Thymus (tissue), 11 donors: ENCODE measurements around the gene ETV2. TPM values are rescaled to one million over a fixed set of nuclear protein-coding genes. Genes with fewer than 3 reads are reported as not detected.
A peak's percentile ranks its signal among the peaks of the same experiment; 100 is the strongest.

ENCODE experiments used
- DNase-seq, 9 donors: peaks; one replicate each; pipeline ENCODE4 v3.0.0-alpha.2; 2013; ENCODE audit warnings: low spot score in 9 of 9, low read depth in 6 of 9, missing footprints in 1 of 9
- H3K27ac ChIP-seq, 2 donors: one replicate each; pipeline ENCODE4 v1.5.1; 2013; ENCODE audit warnings: control low read depth in 1 of 2, low read depth in 1 of 2, low read length in 1 of 2, mild to moderate bottlenecking in 1 of 2, moderate library complexity in 1 of 2
- H3K27me3 ChIP-seq, 2 donors: one replicate each; pipeline ENCODE4 v1.5.1; 2013; ENCODE audit warnings: low read length in 1 of 2; ENCODE audit not compliant: control insufficient read depth in 2 of 2, insufficient read depth in 1 of 2
- H3K36me3 ChIP-seq, 2 donors: one replicate each; pipeline ENCODE4 v1.5.1; 2013; ENCODE audit warnings: low read length in 1 of 2, mild to moderate bottlenecking in 1 of 2, moderate library complexity in 1 of 2; ENCODE audit not compliant: control insufficient read depth in 2 of 2, insufficient read depth in 2 of 2
- H3K4me1 ChIP-seq, 2 donors: one replicate each; pipeline ENCODE4 v1.5.1; 2013; ENCODE audit warnings: low read length in 2 of 2; ENCODE audit not compliant: control insufficient read depth in 2 of 2, insufficient read depth in 2 of 2
- H3K4me3 ChIP-seq, 2 donors: one replicate each; pipeline ENCODE4 v1.5.1; 2013; ENCODE audit warnings: low read length in 2 of 2, control low read depth in 1 of 2, mild to moderate bottlenecking in 1 of 2
- H3K9me3 ChIP-seq, 2 donors: one replicate each; pipeline ENCODE4 v1.5.1; 2013; ENCODE audit warnings: low read length in 1 of 2, mild to moderate bottlenecking in 1 of 2; ENCODE audit not compliant: control insufficient read depth in 2 of 2, insufficient read depth in 1 of 2
- WGBS: extraction: QIAGEN DNeasy Blood & Tissue Kit; methylation state at CpG from one replicate; pipeline ENCODE4 v1.1.7; 2013; 5-methylcytosine and 5-hydroxymethylcytosine counted together
- polyA plus RNA-seq: library from polyadenylated mRNA; stranded (reverse); fragments of 200-250 nt; gene quantifications from one replicate; pipeline ENCODE4 v1.2.3, GENCODE V29; 2013
- total RNA-seq: library from RNA; stranded (reverse); fragments of 120-200 nt; gene quantifications from one replicate; pipeline ENCODE4 v1.2.4, GENCODE V29; 2013
- donor health status: healthy.

Gene ETV2
- total and polyA plus RNA-seq, 2 donors = 0.76 to 1.5 TPM

GRCh38 chr19:35639321-35639639 lies 2.3 kb upstream of the ETV2 start:
- Histone ChIP-seq H3K4me1 (peaks cover 17 to 30% of the 10 kb centered on the region in 2 donors), H3K27me3 (peaks cover 0 to 13% of the 10 kb centered on the region in 2 donors), H3K4me3 (no peak overlapping the region), H3K36me3 (peaks cover 34 to 41% of the 10 kb centered on the region in 2 donors), H3K27ac (no peak overlapping the region), H3K9me3 (no peaks in the 10 kb centered on the region)
- no peak for DNase-seq
- 81% methylated on average over 6 of the region's 6 CpGs for WGBS

DNA sequence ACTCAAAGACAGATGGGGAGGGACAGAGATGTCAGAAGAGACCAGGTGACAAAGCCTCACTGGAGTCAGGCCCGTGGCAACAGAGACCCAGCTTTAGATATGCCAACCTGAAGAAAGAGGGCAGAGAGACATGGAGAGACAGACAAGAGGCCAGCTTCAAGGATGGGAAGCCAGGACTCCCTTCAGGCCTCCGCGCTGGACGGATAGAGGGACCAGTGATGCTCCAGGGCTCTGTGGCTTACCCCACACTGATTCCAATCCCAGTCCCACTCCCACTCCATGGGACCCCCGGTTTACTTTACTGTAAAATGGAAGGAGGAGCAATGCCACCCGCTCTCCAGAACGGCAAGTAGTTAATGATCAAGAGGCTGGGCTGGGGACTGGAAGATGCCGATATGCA lies 1.7 kb upstream of the ETV2 start:
- peaks cover 0 to 13% of the 10 kb centered on the region in 2 donors for H3K27me3 ChIP-seq
- peaks cover 21 to 36% of the 10 kb centered on the region in 2 donors for H3K4me1 ChIP-seq
- no peak overlapping the region for H3K27ac ChIP-seq
- no peaks in the 10 kb centered on the region for H3K9me3 ChIP-seq
- WGBS = 94% methylated on average over 8 of the region's 8 CpGs
- DNase-seq = no peak
- H3K4me3 ChIP-seq = no peak overlapping the region
- peaks cover 31 to 35% of the 10 kb centered on the region in 2 donors for H3K36me3 ChIP-seq

GRCh38 chr19:35642312-35642711 lies 767 bp downstream of the ETV2 start:
- no peak overlapping the region for H3K27ac ChIP-seq
- 92% methylated on average over 10 of the region's 10 CpGs for WGBS
- H3K36me3 ChIP-seq = peaks cover 11 to 13% of the 10 kb centered on the region in 2 donors
- H3K4me3 ChIP-seq = no peak overlapping the region
- no peak for DNase-seq
- no peaks in the 10 kb centered on the region for H3K9me3 ChIP-seq
- peaks cover 24 to 47% of the 10 kb centered on the region in 2 donors for H3K4me1 ChIP-seq
- peaks cover 0 to 13% of the 10 kb centered on the region in 2 donors for H3K27me3 ChIP-seq

GRCh38 chr19:35642798-35643254 lies 1.3 kb downstream of the ETV2 start:
- Histone ChIP-seq H3K27me3 (peaks cover 0 to 13% of the 10 kb centered on the region in 2 donors), H3K27ac (peak overlapping the region in 1 of 2 donors; percentile 94), H3K9me3 (no peaks in the 10 kb centered on the region), H3K4me3 (peak overlapping the region; percentile 57 to 82), H3K4me1 (peaks cover 24 to 51% of the 10 kb centered on the region in 2 donors), H3K36me3 (peaks cover 6 to 7% of the 10 kb centered on the region in 2 donors)
- WGBS = 52% methylated on average over 15 of the region's 15 CpGs
- DNase-seq = peak in 1 of 9 donors; percentile 8

DNA sequence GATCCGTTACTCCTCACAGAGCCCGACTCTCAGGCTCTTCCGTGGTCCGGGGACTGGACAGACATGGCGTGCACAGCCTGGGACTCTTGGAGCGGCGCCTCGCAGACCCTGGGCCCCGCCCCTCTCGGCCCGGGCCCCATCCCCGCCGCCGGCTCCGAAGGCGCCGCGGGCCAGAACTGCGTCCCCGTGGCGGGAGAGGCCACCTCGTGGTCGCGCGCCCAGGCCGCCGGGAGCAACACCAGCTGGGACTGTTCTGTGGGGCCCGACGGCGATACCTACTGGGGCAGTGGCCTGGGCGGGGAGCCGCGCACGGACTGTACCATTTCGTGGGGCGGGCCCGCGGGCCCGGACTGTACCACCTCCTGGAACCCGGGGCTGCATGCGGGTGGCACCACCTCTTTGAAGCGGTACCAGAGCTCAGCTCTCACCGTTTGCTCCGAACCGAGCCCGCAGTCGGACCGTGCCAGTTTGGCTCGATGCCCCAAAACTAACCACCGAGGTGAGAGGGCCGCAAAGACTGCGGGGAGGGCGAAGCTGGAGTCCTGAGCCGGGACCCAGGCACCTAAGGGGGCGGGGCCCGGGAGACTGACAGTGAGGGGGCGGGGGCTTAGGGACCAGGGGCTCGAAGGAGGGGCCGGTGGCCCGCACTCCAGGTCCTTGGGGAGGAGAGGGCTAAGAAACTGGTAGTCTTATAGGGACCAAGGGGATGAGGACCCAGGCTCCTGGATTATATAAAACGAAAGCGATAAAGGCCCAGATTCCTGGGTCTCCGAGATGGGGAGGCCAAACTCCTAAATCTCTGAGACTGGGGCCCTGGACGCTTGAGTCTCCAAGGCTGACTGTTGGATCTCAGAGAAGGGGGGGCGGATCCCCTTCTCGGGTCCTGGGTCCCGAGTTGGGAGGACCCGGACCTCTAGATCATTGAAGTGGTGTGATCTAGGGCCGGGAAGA lies 2.0 kb downstream of the ETV2 start:
- peak in 6 of 9 donors; percentile 71 to 89 (median 78) for DNase-seq
- Histone ChIP-seq H3K27me3 (peaks cover 0 to 13% of the 10 kb centered on the region in 2 donors), H3K9me3 (no peaks in the 10 kb centered on the region), H3K36me3 (peaks cover 0 to under 1% of the 10 kb centered on the region in 2 donors), H3K4me1 (peaks cover 24 to 51% of the 10 kb centered on the region in 2 donors), H3K4me3 (peak overlapping the region; percentile 57 to 82), H3K27ac (peak overlapping the region; percentile 86 to 94)
- under 1% methylated on average over 69 of the region's 69 CpGs for WGBS

DNA sequence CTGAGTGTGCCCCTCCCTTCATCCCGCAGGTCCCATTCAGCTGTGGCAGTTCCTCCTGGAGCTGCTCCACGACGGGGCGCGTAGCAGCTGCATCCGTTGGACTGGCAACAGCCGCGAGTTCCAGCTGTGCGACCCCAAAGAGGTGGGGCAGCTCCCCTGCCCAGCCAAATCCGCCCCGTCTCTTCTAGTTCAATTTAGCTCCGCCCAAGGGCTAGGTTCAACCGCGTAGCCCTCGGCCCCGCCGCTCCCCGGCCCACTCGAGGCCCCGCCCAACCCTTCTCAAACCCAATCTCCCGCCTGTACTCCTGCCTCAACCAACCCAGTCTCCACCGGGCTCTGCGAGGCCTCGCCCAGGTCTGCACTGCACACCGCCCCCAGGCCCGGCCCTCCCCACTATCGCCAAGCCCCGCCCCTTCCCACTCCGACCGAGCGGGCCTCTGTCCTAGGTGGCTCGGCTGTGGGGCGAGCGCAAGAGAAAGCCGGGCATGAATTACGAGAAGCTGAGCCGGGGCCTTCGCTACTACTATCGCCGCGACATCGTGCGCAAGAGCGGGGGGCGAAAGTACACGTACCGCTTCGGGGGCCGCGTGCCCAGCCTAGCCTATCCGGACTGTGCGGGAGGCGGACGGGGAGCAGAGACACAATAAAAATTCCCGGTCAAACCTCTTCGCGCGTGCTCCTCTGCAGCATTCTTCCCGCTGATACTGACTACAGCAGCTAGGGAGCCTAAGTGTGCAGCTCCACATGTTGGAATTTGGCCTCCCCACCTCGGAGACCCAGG lies 2.9 kb downstream of the ETV2 start:
- Histone ChIP-seq H3K36me3 (no peaks in the 10 kb centered on the region), H3K9me3 (no peaks in the 10 kb centered on the region), H3K27me3 (peaks cover 0 to 13% of the 10 kb centered on the region in 2 donors), H3K4me1 (peaks cover 32 to 58% of the 10 kb centered on the region in 2 donors), H3K27ac (peak overlapping the region; percentile 86 to 94), H3K4me3 (peak overlapping the region; percentile 57 to 82)
- 1% methylated on average over 60 of the region's 60 CpGs for WGBS
- peak in 6 of 9 donors; percentile 71 to 92 (median 84) for DNase-seq

- DNase-seq = peak in 6 of 9 donors; percentile 37 to 82 (median 70)
- peak overlapping the region; percentile 86 to 94 for H3K27ac ChIP-seq
- peaks cover 0 to 13% of the 10 kb centered on the region in 2 donors for H3K27me3 ChIP-seq
- H3K36me3 ChIP-seq = no peaks in the 10 kb centered on the region
- H3K4me3 ChIP-seq = peak overlapping the region; percentile 57 to 82
- peaks cover 32 to 58% of the 10 kb centered on the region in 2 donors for H3K4me1 ChIP-seq
- WGBS = 19% methylated on average over 20 of the region's 20 CpGs
- H3K9me3 ChIP-seq = no peaks in the 10 kb centered on the region
These were observed 3.6 kb downstream of the ETV2 start for GRCh38 chr19:35644987-35645679.

DNA sequence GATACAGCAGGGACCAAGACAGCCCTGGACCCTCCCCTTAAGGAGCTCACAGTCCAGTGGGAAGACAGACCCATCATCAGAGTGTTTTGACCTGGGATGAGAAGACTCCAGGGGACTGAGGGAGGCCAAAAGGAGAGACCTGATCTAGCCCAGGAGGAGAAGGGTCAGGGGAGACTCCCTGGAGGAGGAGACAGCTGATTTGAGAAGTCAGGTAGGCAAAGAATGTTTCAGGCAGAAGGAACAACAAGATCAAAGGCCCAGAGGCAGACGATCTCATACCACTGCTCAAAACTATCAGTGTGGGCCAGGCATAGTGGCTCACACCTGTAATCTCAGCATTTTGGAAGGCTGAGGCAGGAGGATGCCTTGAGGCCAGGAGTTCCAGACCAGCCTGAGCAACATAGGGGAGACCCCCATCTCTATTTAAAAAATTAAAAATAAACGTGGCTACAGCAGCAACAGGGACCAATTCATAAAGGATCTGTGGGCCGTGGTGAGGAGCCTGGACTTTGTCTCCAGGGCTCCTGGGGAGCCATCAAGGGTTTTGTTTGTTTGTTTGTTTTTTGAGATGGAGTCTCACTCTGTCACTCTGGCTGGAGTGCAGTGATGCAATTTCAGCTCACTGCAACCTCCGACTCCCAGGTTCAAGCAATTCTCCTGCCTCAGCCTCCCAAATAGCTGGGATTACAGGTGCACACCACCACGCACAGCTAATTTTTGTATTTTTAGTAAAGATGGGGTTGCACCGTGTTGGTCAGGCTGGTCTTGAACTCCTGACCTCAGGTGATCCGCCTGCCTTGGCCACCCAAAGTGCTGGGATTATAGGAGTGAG lies 4.4 kb downstream of the ETV2 start:
- WGBS = 91% methylated on average over 7 of the region's 7 CpGs
- Histone ChIP-seq H3K27me3 (peaks cover 0 to 13% of the 10 kb centered on the region in 2 donors), H3K4me3 (no peak overlapping the region), H3K9me3 (no peaks in the 10 kb centered on the region), H3K36me3 (peaks cover 2 to 4% of the 10 kb centered on the region in 2 donors), H3K4me1 (peaks cover 32 to 58% of the 10 kb centered on the region in 2 donors), H3K27ac (no peak overlapping the region)
- DNase-seq = peak in 1 of 9 donors; percentile 6
